GM12865 (cell line): ENCODE data around the gene IL17D.
"Not testable (repeated sequence)": the region's sequence is repeated elsewhere in the genome, so short reads cannot be mapped to it uniquely, and the experiment has no call there.

Experiments
- DNase-seq: peaks from one replicate; pipeline ENCODE4 v3.0.0; 2010; ENCODE audit warnings: low read depth
- H3K4me3 ChIP-seq: 2 replicates; pipeline ENCODE4 v1.5.1; 2011; ENCODE audit warnings: mild to moderate bottlenecking, low read depth, low read length, control low read depth
- CTCF ChIP-seq: IDR thresholded peaks from 2 replicates; pipeline ENCODE4 v1.5.1; 2011; ENCODE audit warnings: low read length, control low read depth, low read depth, inconsistent platforms; ENCODE audit not compliant: insufficient read depth; ENCODE audit errors: missing control alignments

Gene IL17D

DNA sequence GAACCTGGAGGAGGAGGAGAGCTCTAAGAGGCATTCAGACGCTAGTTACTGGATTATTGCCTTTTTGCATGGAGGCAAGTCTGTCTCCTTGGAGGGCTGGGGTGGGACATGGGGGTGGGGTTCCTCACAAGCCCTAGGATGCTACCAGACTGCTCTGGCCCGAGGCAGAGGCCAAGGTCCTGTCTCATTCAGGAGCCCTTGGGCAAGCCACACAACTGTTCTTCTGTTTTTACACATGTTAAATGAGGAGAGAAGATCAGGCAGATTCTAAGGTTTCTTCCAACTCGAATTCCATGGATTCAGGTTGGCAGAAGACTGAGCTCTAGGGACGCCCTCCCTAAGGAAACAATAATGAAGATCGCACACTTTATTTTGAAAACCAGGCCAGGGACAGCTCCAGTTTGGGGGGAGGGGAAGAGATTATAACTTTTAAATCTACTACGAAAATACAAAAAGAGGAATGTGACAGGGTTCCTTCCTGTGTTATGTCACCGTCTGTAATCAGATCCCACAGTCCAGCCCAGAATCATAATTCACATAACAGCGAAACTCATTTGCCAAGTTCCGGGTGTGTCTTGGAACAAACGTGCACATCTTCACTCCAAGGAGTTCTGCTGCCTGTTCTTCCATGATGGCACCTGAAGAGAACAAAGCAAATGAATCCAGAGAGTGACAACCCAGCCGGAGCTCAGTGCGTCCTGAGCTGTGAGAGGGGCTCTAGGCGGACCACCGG is 25.2 kb downstream of the IL17D start:
- no peak overlapping the region for H3K4me3 ChIP-seq
- no peak for DNase-seq
- TF ChIP-seq CTCF: no peak

DNA sequence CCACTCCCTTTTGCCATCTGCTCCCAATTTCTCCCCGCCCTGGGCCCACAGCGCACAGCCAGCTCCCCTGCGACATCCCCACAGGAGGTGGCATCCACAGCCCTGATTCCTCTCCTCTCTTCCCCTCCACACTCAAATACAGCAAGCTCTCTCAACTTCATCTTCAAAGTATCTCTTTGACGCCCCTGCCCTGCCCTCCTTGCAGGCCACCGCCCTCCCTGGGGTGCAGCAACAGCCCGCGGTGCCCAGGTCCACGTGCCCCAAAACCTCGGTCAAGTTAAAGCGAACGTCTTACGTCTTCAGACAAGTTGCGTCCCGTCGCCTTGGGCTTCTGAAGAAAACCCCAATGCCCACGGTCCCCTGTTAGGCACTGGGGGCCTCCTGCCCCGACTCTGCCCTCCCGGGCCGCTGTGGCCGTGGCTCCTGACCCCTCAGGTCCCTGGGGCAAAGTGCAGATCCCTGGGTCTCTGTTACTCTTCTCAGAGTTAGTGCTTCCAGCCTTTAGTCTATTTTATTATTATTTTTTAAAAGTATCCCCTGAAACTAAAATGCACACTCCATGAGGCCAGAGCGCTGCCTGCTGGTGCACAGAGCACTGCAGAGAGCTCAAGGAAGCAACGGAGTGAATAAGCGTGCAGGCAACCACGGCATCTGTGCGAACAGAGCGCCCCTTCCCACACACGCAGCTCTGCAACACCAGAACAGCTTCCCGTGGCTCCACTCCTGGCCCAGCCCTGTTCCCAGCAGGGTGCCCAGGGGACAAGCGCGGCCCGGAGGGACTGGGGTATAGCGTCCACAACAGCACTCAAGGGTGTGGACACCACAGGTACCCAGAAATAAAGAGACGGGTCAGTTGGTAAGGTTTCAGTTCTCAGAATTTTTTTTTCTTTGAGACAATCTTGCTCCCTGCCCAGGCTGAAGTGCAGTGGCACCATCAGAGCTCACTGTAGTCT is 26.4 kb downstream of the IL17D start:
- TF ChIP-seq CTCF: no peak
- DNase-seq: no peak
- H3K4me3 ChIP-seq: no peak overlapping the region

GRCh38 chr13:20738616-20739015 is 35.1 kb downstream of the IL17D start:
- DNase-seq: no peak
- TF ChIP-seq CTCF: no peak
- H3K4me3 ChIP-seq: no peak overlapping the region

DNA sequence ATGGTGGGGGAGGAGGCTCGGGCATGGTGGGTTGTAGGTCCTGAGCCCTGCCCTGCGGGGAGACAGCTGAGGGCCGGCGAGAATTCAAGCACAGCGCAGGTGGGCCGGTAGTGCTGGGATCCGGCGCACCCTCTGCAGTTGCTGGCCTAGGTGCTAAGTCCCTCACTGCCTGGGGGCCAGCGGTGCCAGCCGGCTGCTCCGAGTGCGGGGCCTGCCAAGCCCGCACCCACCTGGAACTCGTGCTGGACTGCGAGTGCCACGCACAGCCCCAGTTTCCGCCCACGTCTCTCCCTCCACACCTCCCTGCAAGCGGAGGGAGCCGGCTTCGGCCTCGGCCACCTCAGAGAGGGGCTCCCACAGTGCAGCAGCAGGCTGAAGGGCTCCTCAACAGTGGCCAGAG is 36.5 kb downstream of the IL17D start:
- no peak overlapping the region for H3K4me3 ChIP-seq
- no peak for TF ChIP-seq CTCF
- DNase-seq: no peak

DNA sequence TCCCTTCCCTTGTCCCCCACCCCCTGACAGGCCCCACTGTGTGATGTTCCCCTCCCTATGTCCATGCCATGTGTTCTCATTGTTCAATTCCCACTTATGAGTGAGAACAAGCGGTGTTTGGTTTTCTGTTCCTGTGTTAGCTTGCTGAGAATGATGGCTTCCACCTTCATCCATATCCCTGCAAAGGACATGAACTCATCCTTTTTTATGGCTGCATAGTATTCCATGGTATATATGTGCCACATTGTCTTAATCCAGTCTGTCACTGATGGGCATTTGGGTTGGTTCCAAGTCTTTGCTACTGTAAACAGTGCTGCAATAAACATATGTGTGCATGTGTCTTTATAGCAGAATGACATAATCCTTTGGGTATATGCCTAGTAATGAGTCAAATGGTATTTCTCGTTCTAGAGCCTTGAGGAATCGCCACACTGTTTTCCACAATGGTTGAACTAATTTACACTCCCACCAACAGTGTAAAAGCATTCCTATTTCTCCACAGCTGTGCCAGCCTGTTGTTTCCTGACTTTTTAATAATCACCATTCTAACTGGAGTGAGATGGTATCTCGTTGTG is 40.4 kb downstream of the IL17D start:
- H3K4me3 ChIP-seq: not testable (repeated sequence)

DNA sequence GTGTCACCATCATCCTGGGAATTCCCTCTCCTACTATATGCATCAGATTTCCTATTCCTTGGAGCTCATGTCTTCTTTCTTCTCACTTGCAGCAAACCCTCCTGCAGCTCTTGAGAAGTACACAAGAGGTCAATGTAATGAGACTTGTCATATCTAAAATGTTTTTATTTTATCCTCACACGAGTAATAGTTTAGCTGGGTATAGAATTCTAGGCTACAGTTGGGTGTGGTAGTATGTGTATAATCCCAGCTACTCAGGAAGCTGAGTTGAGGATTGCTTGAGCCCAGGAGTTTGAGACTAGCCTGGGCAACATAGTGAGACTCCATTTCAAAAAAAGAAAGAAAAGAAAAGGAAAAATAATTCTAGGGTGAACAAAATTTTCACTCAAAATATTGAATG is 45.9 kb downstream of the IL17D start:
- DNase-seq: no peak
- no peak for TF ChIP-seq CTCF
- H3K4me3 ChIP-seq: no peak overlapping the region

More for the DNA sequence above, 40.4 kb downstream of the IL17D start:
- not testable (repeated sequence) for DNase-seq

GRCh38 chr13:20754009-20754408 is 50.5 kb downstream of the IL17D start:
- TF ChIP-seq CTCF: no peak
- DNase-seq: no peak
- no peak overlapping the region for H3K4me3 ChIP-seq
